ENCODE data around the gene LRIT2. TPM values are rescaled to one million over a fixed set of nuclear protein-coding genes. Genes with fewer than 3 reads are reported as not detected.

Gene LRIT2
- total and polyA plus RNA-seq, 9 of the 15 experiments (the other 6 are each of a cell fraction or from before 2014, with no cell fraction given) = not detected

- TF ChIP-seq ZBTB11 (CRISPR knock-in tag; IDR thresholded peaks at IDR 0.05) (no peak), HLTF (IDR thresholded peaks at IDR 0.05) (no peak), POLR2G (IDR thresholded peaks at IDR 0.05; ENCODE audit: low read depth, low read length) (no peak), PCBP1 (IDR thresholded peaks at IDR 0.05; ENCODE audit: low read depth, low read length, poor library complexity, severe bottlenecking) (no peak)
Measured at GRCh38 chr10:84173501-84173929, 51.8 kb downstream of the LRIT2 start, which contains the start of gene GPR15LG (continued).

GRCh38 chr10:84172467-84173356 lies 52.6 kb downstream of the LRIT2 start:
- Histone ChIP-seq H3K4me1 (replicated peaks in 1 of 2; ENCODE audit: control insufficient read depth in 2 of 2, insufficient read depth in 2 of 2, low read length in 2 of 2) (no peaks in the 10 kb centered on the region; a peak in 1 of 5 replicates), H3K36me3 (ENCODE audit: control insufficient read depth, insufficient read depth, low read length) (no peaks in the 10 kb centered on the region), H3K4me3 (no peak overlapping the region), H4K20me1 (replicated peaks; ENCODE audit: control insufficient read depth, insufficient read depth, low read length) (no peaks in the 10 kb centered on the region; the same call in 1 of the 2 replicates), H2AFZ (ENCODE audit: low read depth, low read length) (no peak overlapping the region), H3K9me3 (replicated peaks; ENCODE audit: control insufficient read depth, insufficient read depth, low read depth, low read length) (no peaks in the 10 kb centered on the region), H3K4me2 (ENCODE audit: insufficient read depth, low read length) (no peak overlapping the region), H3K9ac (ENCODE audit: insufficient read depth in 1 of 2, low read depth in 2 of 2, low read length in 2 of 2) (no peak overlapping the region), H3K9me1 (ENCODE audit: control insufficient read depth, insufficient read depth, low read length) (no peaks in the 10 kb centered on the region), H3K79me2 (ENCODE audit: control insufficient read depth, insufficient read depth, low read length) (no peaks in the 10 kb centered on the region), H3K27me3 (ENCODE audit: control insufficient read depth in 2 of 2, insufficient read depth in 2 of 2, low read length in 2 of 2) (peaks cover 17 to 20% of the 10 kb centered on the region in 2 experiments; a peak in 4 of 5 replicates), H3K27ac (ENCODE audit: extremely low read depth, low read depth, low read length) (no peak overlapping the region)
- ATAC-seq = no peak; the same call in 2 of the 3 replicates
- WGBS (ENCODE audit: insufficient coverage, low coverage, missing lambda C conversion rate) = 2% methylated on average over 9 of the region's 9 CpGs
- DNase-seq (ENCODE audit: extremely low read depth in 1 of 4, low spot score in 3 of 4) = no peak
- POLR2A ChIA-PET = interaction anchor here (0.5 to 1.4 kb wide), 4 partner anchors 16 to 49 kb away, joined by 3 to 6 read pairs (median 4); no protein-coding TSS in a partner anchor
- intact Hi-C loops (cut with micrococcal nuclease) = no loop called here
- in situ Hi-C loops (cut with MboI) = no loop called here
- FAIRE-seq = no peak
- no TSS peak for BruUV-seq (replicated peaks)
- CTCF ChIA-PET (ENCODE audit: low intra/inter-chr PET ratio) = no interaction called here
- peak; percentile 22; the same call in 1 of the 2 replicates for TF ChIP-seq RAD51 (IDR thresholded peaks at IDR 0.05; ENCODE audit: borderline replicate concordance, low read depth)
- TF ChIP-seq ESRRA (IDR thresholded peaks at IDR 0.05; ENCODE audit: borderline replicate concordance, low read depth) = 0 out of 2 replicates have a peak, but pooled peaks have one; percentile 46

All from K562 (cell line).